Measurements from ENCODE around the gene RPP14. TPM values are rescaled to one million over a fixed set of nuclear protein-coding genes. Genes with fewer than 3 reads are reported as not detected.
A peak's percentile ranks its signal among the peaks of the same experiment; 100 is the strongest.

The RPP14 gene
- total RNA-seq, 2 experiments from 2014 or later = 12.8 to 20.3 TPM

GRCh38 chr3:58329922-58330413 lies 23.9 kb downstream of the RPP14 start:
- intact Hi-C loops (cut with micrococcal nuclease; ENCODE audit: unreplicated experiment) = loop anchor here (5.0 kb wide), 1 partner anchor 102 kb away; the partner anchor contains the start of gene PDHB

DNA sequence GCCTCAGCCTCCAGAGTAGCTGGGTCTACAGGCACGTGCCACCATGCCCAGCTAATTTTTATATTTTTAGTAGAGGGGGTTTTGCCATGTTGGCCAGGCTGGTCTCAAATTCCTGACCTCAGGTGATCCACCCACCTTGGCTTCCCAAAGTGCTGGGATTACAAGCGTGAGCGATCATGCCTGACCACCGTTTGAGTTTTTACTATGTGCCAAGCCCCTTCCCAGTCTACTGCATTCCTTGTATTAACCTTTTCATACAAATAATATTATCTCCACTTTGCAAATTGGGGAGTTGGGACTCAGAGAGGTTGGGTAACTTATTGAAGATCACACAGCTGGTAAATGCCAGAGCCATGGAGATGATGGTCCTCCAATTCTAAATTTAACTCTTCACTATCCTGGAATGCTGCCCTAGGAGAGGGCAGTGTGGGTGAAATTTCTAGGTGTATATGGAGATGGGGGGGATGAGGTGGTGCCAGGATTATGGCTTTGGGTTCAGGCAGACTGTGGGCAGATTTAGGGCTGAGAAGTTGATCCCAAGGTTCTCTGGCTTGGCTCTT lies 25.6 kb downstream of the RPP14 start:
- Histone ChIP-seq H3K4me3 (ENCODE audit: low read depth, low read length, poor library complexity, severe bottlenecking) (peak overlapping the region; percentile 80), H3K4me1 (ENCODE audit: insufficient read depth, low read length, poor library complexity, severe bottlenecking) (peaks cover 39% of the 10 kb centered on the region), H3K4me2 (ENCODE audit: low read length) (peak overlapping the region; percentile 96), H3K27ac (ENCODE audit: low read depth, low read length, poor library complexity, severe bottlenecking) (no peak overlapping the region), H3K9me2 (ENCODE audit: insufficient read depth, low read length) (no peaks in the 10 kb centered on the region), H2AFZ (ENCODE audit: low read length) (peak overlapping the region; percentile 92; the same call in 1 of the 2 replicates), H4K20me1 (ENCODE audit: insufficient read depth, low read length) (no peaks in the 10 kb centered on the region), H3K9me3 (ENCODE audit: low read length) (no peaks in the 10 kb centered on the region), H3K36me3 (ENCODE audit: insufficient read depth, low read length) (peaks cover 7% of the 10 kb centered on the region), H3K79me2 (ENCODE audit: insufficient read depth, low read depth, low read length) (peaks cover 43% of the 10 kb centered on the region)
- BruUV-seq (replicated peaks) = TSS peak; percentile 40
- DNase-seq (ENCODE audit: low spot score) = no peak
- intact Hi-C loops (cut with micrococcal nuclease; ENCODE audit: unreplicated experiment) = loop anchor here (1.0 to 5.0 kb wide), 2 partner anchors 101 to 160 kb away; partner anchors contain the start of gene PDHB
- ChIA-PET CTCF (ENCODE audit: unreplicated experiment) (interaction anchor here (1.0 kb wide), 1 partner anchor 70 kb away, joined by 7 read pairs; no protein-coding TSS in a partner anchor), POLR2A (interaction anchor here (0.6 to 19.4 kb wide), 4 partner anchors 10 to 101 kb away, joined by 3 to 711 read pairs (median 3); no protein-coding TSS in a partner anchor)
- no peak for TF ChIP-seq CTCF (conservative IDR thresholded peaks at IDR 0.05; ENCODE audit: low read length)
- no peak for TF ChIP-seq EZH2phosphoT487 (IDR thresholded peaks at IDR 0.05; ENCODE audit: borderline replicate concordance, low read depth, low read length)

More at GRCh38 chr3:58329922-58330413, 23.9 kb downstream of the RPP14 start:
- no TSS peak for BruUV-seq (replicated peaks)
- H3K27ac ChIP-seq (ENCODE audit: low read depth, low read length, poor library complexity, severe bottlenecking) = no peak overlapping the region
- H3K4me3 ChIP-seq (ENCODE audit: low read depth, low read length, poor library complexity, severe bottlenecking) = no peak overlapping the region
- H3K4me1 ChIP-seq (ENCODE audit: insufficient read depth, low read length, poor library complexity, severe bottlenecking) = peaks cover 33% of the 10 kb centered on the region
- H3K79me2 ChIP-seq (ENCODE audit: insufficient read depth, low read depth, low read length) = peaks cover 26% of the 10 kb centered on the region
- TF ChIP-seq CTCF (conservative IDR thresholded peaks at IDR 0.05; ENCODE audit: low read length) = no peak
- no peak for TF ChIP-seq EZH2phosphoT487 (IDR thresholded peaks at IDR 0.05; ENCODE audit: borderline replicate concordance, low read depth, low read length)
- H4K20me1 ChIP-seq (ENCODE audit: insufficient read depth, low read length) = no peaks in the 10 kb centered on the region
- CTCF ChIA-PET (ENCODE audit: unreplicated experiment) = interaction anchor here (0.6 kb wide), 1 partner anchor 161 kb away, joined by 4 read pairs; no protein-coding TSS in a partner anchor
- DNase-seq (ENCODE audit: low spot score) = no peak
- POLR2A ChIA-PET = interaction anchor here (0.7 to 19.4 kb wide), 5 partner anchors 9 to 58 kb away, joined by 3 to 711 read pairs (median 4); no protein-coding TSS in a partner anchor
- no peak overlapping the region for H2AFZ ChIP-seq (ENCODE audit: low read length)
- H3K36me3 ChIP-seq (ENCODE audit: insufficient read depth, low read length) = no peaks in the 10 kb centered on the region; the same call in 1 of the 2 replicates
- H3K9me3 ChIP-seq (ENCODE audit: low read length) = no peaks in the 10 kb centered on the region
- H3K4me2 ChIP-seq (ENCODE audit: low read length) = no peak overlapping the region
- H3K9me2 ChIP-seq (ENCODE audit: insufficient read depth, low read length) = no peaks in the 10 kb centered on the region

All from OCI-LY7 (cell line).